Activated B cell treated with CpG ODN at 0.5 μM for 24 hours (primary cell): ENCODE data around the gene CCHCR1. TPM values are rescaled to one million over a fixed set of nuclear protein-coding genes. Genes with fewer than 3 reads are reported as not detected.
"Not testable (repeated sequence)": the region's sequence is repeated elsewhere in the genome, so short reads cannot be mapped to it uniquely, and the experiment has no call there.

Experiments
- ATAC-seq: fragments of 200-7000 bp; cut with Tn5 transposase; one replicate; pipeline ENCODE4 v1.10.0; 2021; ENCODE audit warnings: low read depth, mild to moderate bottlenecking, moderate library complexity
- CTCF ChIA-PET: fragments of 350-600 bp; sonication (Branson Sonifier 250); formaldehyde crosslinking; loops from one replicate; lab custom pipeline; 2021; ENCODE audit warnings: antibody characterized with exemption; lab: Charles Lee
- POLR2A ChIA-PET: fragments of 350-600 bp; sonication (Branson Sonifier 250); formaldehyde crosslinking; loops from one replicate; lab custom pipeline; 2021; ENCODE audit warnings: antibody characterized with exemption; lab: Charles Lee
- DNase-seq: peaks from one replicate; pipeline ENCODE4 v3.0.0; 2022
- H3K27ac Mint-ChIP-seq: one replicate; pipeline ENCODE4 v1.8.0; 2020; ENCODE audit warnings: mixed read lengths
- H3K27me3 Mint-ChIP-seq: one replicate; pipeline ENCODE4 v1.8.0; 2021; ENCODE audit warnings: mixed read lengths
- H3K36me3 Mint-ChIP-seq: one replicate; pipeline ENCODE4 v1.8.0; 2021; ENCODE audit warnings: low read depth, mixed read lengths
- H3K4me1 Mint-ChIP-seq: one replicate; pipeline ENCODE4 v1.8.0; 2021; ENCODE audit warnings: mixed read lengths
- H3K4me3 Mint-ChIP-seq: one replicate; pipeline ENCODE4 v1.8.0; 2020; ENCODE audit warnings: mild to moderate bottlenecking, mixed read lengths
- H3K9me3 Mint-ChIP-seq: one replicate; pipeline ENCODE4 v1.8.0; 2020; ENCODE audit warnings: mixed read lengths
- CTCF ChIP-seq: fragments of 200-600 bp; IDR thresholded peaks from one replicate; pipeline ENCODE4 v1.8.0; 2022; ENCODE audit warnings: antibody characterized with exemption, mild to moderate bottlenecking
- intact Hi-C: fragments of 100-400 bp; cut with micrococcal nuclease; formaldehyde crosslinking; loops from one replicate; pipeline ENCODE4 v1.15.1; 2024
- total RNA-seq: library from RNA; stranded (reverse); gene quantifications from 2 replicates; pipeline ENCODE4 v1.2.3, GENCODE V29; 2022

Gene CCHCR1
- total RNA-seq, 1 donor from 2014 or later = 37.6 TPM

- peaks cover 2% of the 10 kb centered on the region for H3K36me3 Mint-ChIP-seq
- ATAC-seq (no peak), DNase-seq (no peak)
- peak overlapping the region; percentile 53 for H3K27ac Mint-ChIP-seq
- ChIA-PET CTCF (interaction anchor here (1.3 kb wide), 1 partner anchor 8 kb away, joined by 4 read pairs; no protein-coding TSS in a partner anchor), POLR2A (interaction anchor here (0.6 to 1.5 kb wide), 8 partner anchors 9 to 1466 kb away, joined by 3 to 5 read pairs (median 4); partner anchors contain the start of gene TCF19)
- intact Hi-C loops = no loop called here
- no peak overlapping the region for H3K4me3 Mint-ChIP-seq
- no peaks in the 10 kb centered on the region for H3K27me3 Mint-ChIP-seq
- no peaks in the 10 kb centered on the region for H3K9me3 Mint-ChIP-seq
- TF ChIP-seq CTCF = no peak
- H3K4me1 Mint-ChIP-seq = peaks cover 23% of the 10 kb centered on the region
Observed at GRCh38 chr6:31187780-31188194, 30.2 kb upstream of the CCHCR1 start.

GRCh38 chr6:31186052-31186734 lies 28.6 kb upstream of the CCHCR1 start:
- peaks cover 2% of the 10 kb centered on the region for H3K36me3 Mint-ChIP-seq
- H3K27ac Mint-ChIP-seq = peak overlapping the region; percentile 93
- DNase-seq (no peak), ATAC-seq (peak; percentile 45)
- H3K27me3 Mint-ChIP-seq = no peaks in the 10 kb centered on the region
- H3K9me3 Mint-ChIP-seq = no peaks in the 10 kb centered on the region
- peaks cover 21% of the 10 kb centered on the region for H3K4me1 Mint-ChIP-seq
- TF ChIP-seq CTCF = no peak
- POLR2A ChIA-PET = interaction anchor here (0.6 to 1.5 kb wide), 7 partner anchors 12 to 1620 kb away, joined by 3 to 10 read pairs (median 5); partner anchors contain the start of gene TCF19
- CTCF ChIA-PET = interaction anchor here (0.7 to 1.3 kb wide), 2 partner anchors 10 to 12 kb away, joined by 3 to 4 read pairs; no protein-coding TSS in a partner anchor
- peak overlapping the region; percentile 79 for H3K4me3 Mint-ChIP-seq
- intact Hi-C loops = no loop called here

GRCh38 chr6:31185695-31186051 lies 28.1 kb upstream of the CCHCR1 start:
- ATAC-seq = peak; percentile 37
- Mint-ChIP-seq H3K4me3 (peak overlapping the region; percentile 79), H3K4me1 (peaks cover 22% of the 10 kb centered on the region), H3K27ac (peak overlapping the region; percentile 93)
- H3K27me3 Mint-ChIP-seq, CTCF ChIA-PET, intact Hi-C loops, DNase-seq, H3K9me3 Mint-ChIP-seq, H3K36me3 Mint-ChIP-seq: not testable (repeated sequence)
- POLR2A ChIA-PET = interaction anchor here (0.6 to 1.0 kb wide), 2 partner anchors 20 to 146 kb away, joined by 3 to 7 read pairs; no protein-coding TSS in a partner anchor

- peaks cover 22% of the 10 kb centered on the region for H3K4me1 Mint-ChIP-seq
- ChIA-PET POLR2A (interaction anchor here (0.6 to 1.0 kb wide), 2 partner anchors 19 to 102 kb away, joined by 3 to 5 read pairs; no protein-coding TSS in a partner anchor), CTCF (interaction anchor here (0.7 kb wide), 1 partner anchor 13 kb away, joined by 3 read pairs; no protein-coding TSS in a partner anchor)
- H3K27ac Mint-ChIP-seq, DNase-seq, ATAC-seq, intact Hi-C loops, H3K36me3 Mint-ChIP-seq, H3K4me3 Mint-ChIP-seq, H3K9me3 Mint-ChIP-seq, H3K27me3 Mint-ChIP-seq: not testable (repeated sequence)
Observed at GRCh38 chr6:31183859-31184258, 26.3 kb upstream of the CCHCR1 start.

- POLR2A ChIA-PET, CTCF ChIA-PET, H3K36me3 Mint-ChIP-seq, H3K9me3 Mint-ChIP-seq, H3K4me3 Mint-ChIP-seq, DNase-seq, H3K27ac Mint-ChIP-seq, H3K27me3 Mint-ChIP-seq, ATAC-seq, intact Hi-C loops: not testable (repeated sequence)
- peaks cover 28% of the 10 kb centered on the region for H3K4me1 Mint-ChIP-seq
Observed at GRCh38 chr6:31183287-31183686, 25.7 kb upstream of the CCHCR1 start.

- ATAC-seq = peak; percentile 98
- intact Hi-C loops = no loop called here
- H3K27ac Mint-ChIP-seq = peak overlapping the region; percentile 65
Observed at GRCh38 chr6:31180500-31180899, 22.9 kb upstream of the CCHCR1 start.

More at GRCh38 chr6:31180500-31180899, 22.9 kb upstream of the CCHCR1 start:
- no peak for DNase-seq
- Mint-ChIP-seq H3K9me3 (no peaks in the 10 kb centered on the region), H3K27me3 (no peaks in the 10 kb centered on the region), H3K36me3 (no peaks in the 10 kb centered on the region), H3K4me3 (peak overlapping the region; percentile 85), H3K4me1 (peaks cover 12% of the 10 kb centered on the region)
- POLR2A ChIA-PET = interaction anchor here (1.6 kb wide), 1 partner anchor 22 kb away, joined by 4 read pairs; the partner anchor contains the start of gene TCF19
- TF ChIP-seq CTCF = no peak
- CTCF ChIA-PET = no interaction called here
